Measurements from ENCODE around the gene ISG15.

GRCh38 chr1:1023700-1024099 lies 10.4 kb downstream of the ISG15 start:
- TF ChIP-seq CTCF (IDR thresholded peaks at IDR 0.05) (no peak), POLR2A (IDR thresholded peaks at IDR 0.05) (no peak)
